NOMO-1 treated with dmso at 0.1 percent for 144 hours (cell line): ENCODE measurements around the gene CIZ1.
"Not testable (repeated sequence)": the region's sequence is repeated elsewhere in the genome, so short reads cannot be mapped to it uniquely, and the experiment has no call there.

Source experiments
- DNase-seq: peaks from one replicate; lab custom pipeline; 2025; ENCODE audit not compliant: unreplicated experiment; lab: John Stamatoyannopoulos, UW

The CIZ1 gene

DNA sequence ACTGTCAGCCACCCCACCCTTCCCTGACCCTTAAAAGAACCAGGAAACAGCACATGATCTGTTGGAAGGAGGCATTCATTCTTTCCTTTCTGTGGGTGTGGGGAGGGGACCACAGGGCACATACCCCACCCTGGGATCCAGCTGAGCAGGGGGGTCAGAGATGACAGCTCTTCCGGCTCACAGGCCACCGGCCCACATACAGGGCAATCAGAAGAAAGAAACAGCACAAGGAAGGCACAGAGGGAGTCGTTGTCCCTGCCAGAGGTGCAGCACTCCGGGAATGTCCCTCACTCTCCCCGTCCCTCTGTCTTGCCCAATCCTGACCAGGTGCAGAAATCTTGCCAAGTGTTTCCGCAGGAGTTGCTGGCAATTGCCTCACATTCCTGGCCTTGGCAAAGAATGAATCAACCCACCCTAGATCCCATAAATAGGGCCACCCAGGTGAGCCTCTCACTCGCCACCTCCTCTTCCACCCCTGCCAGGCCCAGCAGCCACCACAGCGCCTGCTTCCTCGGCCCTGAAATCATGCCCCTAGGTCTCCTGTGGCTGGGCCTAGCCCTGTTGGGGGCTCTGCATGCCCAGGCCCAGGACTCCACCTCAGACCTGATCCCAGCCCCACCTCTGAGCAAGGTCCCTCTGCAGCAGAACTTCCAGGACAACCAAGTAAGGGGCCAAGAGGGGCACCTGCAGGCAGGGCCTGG lies 42.2 kb downstream of the CIZ1 start, which contains the start of gene LCN2:
LCN2 (plus strand) TSS at position 453 of the 701 bp plus-strand sequence; CDS start at position 526, 73 bp downstream.
- DNase-seq: no peak

DNA sequence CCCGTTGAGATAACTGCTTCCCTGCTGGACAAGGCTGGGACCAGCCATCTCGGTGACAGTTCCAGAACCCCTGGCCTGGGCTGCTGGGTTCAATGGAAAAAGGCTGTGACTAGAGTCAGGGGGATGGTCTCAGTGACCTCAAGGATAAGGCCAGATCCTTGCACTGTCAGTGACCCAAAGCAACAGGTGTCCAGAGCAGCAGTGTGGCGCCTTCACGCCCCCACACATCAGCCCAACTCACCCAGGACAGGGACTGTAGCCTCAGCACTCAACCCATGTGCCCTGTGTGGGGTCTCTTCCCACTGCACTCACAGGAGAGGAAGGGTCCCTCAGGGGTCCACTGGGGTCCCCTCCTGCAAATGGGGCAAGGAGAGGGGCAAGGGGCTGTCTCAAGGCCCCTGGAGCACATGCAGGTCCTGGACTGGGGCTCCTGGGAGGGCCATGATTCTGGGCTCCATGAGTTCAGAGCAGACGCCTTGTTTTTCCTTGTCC lies 42.8 kb downstream of the CIZ1 start:
- DNase-seq: no peak

DNA sequence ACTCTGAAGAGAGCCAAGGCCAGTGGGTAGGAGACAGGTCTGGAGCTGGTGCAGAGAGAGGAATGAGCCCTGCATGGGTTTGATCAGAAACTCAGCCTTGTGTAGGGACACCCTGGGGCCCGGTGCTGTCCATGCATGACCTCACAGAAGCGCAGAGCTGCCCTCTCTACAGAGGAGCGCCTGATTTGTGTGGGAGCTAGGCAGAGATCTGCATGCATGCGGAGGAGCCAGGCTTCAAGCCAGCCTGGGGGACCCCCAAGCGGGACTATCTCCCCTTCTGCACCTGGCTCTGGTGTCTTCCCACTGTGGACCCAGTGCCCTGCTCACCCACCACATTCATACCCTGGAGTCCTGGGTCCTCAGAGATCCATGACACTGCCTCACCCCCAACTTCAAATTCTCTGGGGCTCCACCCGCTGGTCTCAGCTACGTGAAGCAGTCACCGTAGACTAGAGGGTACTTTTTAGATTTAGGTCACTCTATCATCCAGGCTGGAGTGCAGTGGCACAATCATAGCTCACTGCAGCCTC lies 44.7 kb downstream of the CIZ1 start:
- no peak for DNase-seq

DNA sequence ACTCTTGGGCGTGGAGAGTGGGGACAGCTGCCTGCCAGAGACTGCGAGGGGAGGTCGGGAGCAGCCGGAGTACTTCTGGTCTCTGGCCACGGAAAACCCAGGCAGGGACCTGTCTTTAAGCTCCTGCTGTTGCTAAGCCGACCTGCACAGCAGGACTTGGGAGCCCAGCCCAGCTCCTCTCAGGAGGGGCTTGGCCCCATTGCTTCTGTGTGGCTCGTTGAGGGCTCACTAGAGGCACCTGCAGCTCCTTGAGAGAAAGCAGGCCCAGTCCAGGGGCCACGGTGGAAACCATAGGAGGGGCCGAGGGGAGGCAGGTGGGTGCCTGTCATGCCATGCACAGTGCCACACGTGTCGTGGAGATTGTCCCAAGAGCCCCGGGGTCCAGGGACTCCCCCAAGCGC lies 45.4 kb downstream of the CIZ1 start:
- DNase-seq: no peak

DNA sequence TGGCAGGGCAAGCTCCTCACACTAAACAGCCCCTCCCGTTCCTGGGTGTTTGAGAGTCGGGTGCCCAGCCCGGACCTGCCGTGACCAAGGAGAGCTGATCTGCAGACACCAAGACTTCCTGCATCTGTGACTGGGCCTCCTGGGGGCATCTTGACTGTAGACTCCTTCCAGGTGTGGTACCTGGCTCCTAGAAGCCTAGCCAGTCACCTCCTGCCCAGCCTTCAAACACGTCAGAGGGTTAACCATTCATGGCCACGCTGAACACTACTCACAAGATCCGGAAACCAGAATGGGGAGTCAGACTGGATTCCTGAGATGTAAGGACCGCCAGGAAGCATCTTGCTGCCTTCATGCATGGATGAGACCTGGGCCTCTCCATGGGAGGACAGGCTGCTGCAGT lies 45.8 kb downstream of the CIZ1 start:
- DNase-seq: no peak

DNA sequence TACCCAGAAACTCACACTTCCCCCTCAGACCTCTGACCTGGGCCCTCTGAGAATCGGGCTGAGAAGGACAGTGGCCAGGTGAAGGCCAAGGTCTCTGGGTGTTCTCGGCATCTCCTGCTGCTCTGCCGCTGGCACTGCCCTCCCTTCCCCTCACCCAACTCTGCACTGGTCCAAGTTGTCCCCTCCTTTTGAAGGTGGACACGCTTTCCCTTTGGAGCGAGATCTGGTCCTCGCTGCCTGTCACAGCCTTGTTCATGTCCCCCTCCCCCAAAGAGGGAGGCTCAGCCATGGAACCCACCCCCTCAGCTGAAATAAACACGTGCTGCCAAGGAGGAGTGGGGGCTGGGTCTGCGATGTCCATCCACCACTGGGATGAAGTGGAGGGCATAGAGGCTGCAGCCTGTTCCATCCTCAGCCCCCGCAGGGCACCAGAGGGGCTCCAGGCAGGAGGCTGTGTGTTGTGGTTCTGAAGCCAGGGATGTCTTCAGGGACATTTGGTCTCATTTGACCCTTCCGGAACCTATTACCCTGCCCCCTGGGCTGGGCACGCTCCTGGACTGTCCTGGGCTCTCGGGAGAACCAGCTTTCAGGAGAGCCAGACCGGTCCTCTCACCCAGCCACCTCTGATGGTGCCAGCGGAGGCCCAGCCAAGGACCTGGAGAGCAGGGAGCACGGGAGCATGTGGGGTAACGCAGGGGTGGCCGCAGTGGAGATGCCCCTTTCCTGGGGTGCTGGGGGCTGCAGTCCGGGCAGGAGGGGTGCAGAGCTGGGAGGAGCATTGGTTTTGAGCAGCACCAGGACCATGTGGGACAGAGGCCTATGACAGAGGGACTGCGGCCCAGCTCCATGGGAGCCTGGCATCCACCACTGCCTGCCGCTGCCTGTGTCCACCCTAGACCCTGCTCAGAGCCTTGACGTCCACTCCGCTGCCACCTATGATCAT lies 46.9 kb downstream of the CIZ1 start:
- no peak for DNase-seq

DNA sequence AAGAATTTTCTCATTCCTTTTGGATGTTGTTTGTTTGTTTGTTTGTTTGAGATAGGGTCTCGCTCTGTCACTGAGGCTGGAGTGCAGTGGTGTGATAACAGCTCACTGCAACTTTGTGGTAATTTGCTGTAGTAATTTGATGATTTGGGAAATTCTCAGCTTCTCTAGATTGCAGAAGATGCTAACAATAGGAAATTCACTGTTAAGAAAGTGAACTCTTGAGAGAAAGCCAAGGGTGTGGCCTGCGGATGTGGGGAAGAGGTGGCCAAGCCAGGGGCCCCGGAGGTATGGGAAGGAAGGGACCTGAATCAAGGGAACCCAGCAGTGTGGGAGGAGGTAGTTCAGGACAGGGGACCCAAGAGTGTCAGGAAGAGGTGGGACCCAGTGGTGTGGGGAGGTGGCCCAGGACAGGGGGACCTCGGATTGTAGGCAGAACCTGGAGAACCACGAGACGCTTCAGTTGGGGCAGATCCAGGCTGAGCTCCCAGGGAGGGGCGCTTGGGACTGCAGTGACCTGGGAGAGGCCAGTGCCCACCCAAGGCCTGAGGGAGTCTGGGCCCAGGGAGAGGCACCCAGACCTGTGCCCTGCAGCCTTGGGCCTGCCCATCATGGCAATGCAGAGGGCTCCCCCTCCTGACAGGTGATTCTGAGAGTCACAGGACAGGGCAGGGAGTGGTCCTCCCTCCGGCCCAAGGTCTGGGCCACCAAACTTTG lies 47.7 kb downstream of the CIZ1 start:
- no peak for DNase-seq

DNA sequence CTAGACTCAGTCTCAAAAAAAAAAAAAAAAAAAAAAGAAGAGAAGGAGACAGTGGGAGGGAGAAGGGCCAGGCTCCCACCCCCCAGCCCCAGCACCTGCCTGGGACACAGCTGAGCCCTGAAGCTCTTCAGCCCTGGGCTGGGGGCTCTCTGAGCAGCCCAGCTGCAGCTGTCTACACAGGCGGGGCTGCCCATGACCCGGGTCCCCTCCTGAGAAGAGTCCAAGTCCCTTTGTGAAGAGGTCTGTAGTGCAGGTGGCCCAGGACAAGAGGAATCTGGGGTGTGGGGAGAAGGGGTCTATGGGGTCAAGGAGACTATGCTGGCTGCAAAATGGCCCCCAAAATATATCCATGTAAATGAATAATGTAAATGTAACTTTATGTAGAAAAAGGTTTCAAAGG lies 48.8 kb downstream of the CIZ1 start:
- no peak for DNase-seq

DNA sequence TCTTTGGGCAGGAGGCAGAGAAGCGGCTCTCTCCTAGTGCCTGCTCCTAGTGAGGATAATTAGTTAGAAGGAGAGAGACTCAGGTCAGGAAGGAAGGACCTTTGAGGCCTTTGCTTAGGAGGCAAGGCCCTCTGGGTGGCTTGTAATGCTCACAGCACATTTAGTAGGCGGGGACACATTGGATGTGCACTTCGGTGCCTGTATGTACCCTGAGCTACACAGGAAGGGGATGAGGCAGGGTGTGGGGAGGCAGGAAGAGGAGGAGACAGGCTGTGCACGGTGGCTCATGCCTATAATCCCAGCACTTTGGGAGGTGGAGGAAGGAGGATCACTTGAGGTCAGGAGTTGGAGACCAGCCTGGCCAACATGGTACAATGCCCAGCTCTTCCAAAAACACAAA lies 49.3 kb downstream of the CIZ1 start:
- DNase-seq: no peak

DNA sequence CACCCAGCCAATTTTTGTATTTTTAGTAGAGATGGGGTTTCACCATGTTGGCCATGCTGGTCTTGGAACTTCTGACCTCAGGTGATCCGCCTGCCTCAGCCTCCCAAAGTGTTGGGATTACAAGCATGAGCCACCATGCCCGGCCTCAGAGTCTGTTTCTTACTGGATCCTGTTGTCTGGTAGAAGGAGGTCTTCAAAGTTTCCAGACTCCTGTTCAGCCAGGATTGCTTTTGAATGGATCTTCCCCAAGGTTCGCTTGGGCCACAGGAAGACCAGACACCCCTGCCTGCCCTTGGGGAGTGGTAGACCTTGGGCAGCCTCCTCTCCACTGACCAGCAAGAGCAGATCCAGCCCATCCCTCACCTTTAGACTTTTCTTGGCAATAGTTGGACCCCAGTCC lies 49.8 kb downstream of the CIZ1 start:
- no peak for DNase-seq

DNA sequence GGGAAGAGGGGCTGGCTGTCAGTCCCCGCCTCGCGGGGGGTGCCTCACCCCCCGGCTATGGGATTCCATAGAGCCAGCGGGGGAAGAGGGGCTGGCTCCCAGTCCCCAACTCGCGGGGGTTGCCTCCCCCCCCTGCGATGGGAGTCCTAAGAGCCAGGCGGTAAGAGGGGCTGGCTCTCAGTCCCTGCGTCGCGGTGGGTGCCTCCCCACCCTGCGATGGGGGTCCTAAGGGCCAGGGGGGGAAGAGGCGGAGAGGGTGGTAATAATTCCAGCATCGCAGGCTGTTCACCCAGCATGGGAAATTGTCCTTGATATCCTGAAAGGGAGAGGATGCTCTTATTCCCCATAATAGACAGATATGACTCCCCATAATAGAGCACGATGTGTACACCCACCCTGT lies 51.8 kb downstream of the CIZ1 start:
- DNase-seq: no peak

DNA sequence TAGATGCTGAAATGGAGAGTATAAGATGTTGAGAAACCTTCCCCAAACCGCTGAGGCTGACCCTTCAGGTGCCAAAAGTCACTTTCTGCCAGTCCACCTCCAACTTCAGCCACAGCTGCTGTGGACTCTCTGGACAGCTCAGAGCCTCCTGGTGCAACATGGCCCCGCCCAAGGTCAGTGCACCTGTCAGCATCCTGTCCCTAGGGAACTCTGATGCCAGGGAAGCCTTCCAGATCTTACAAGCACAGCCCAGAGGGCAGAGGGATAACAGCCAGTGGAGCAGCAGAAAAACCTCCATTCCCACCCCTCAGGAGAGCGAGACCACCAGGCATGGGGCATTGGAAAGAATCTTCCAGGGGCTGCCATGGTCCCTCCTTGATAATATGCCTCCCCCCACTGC lies 53.4 kb downstream of the CIZ1 start:
- no peak for DNase-seq

DNA sequence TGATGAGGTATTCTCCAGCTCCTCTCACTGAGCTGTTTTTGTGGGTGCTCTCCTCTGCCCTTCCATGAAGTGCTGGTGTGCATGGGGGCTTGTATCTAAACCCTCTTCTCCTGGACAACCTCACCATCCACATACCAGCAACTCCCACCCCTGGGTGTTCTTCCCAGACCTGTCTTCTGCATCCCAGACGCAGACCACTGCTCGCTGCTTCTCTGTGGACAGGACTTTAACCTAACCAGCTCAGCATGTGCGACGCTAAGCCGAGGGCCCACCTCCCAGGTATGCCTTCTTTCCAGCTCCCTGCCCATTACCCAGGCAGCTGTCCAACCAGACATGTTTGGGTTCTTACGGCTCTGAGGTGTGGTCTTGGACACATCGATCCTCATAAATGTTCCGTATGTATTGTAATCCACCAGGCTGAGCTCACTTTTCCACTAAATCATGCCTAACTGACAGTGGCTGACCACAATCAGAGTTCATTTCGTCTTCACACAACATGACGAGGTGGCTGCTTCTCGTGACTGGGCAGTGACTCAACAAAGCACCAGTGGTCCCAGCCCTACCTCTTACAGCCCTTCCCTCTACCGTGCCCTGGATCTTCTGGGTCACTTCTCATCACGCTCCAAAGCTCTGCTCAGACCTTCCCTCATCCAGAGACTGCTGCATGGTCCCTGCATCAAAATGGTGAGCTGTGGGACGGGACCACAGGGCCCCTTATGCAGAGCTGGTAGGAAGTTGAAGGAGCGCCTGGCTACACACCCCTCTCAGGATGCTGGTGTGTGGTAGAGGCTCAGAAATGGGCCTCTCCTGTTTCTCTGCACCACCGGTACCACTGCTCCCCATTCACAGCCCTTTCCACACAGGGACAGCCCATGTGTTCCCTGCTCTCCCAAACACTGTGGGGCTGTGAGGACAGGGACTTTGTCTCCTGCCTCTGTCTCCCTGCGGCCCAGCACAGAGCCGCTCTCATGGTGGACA lies 54.3 kb downstream of the CIZ1 start:
- peak; percentile 12 for DNase-seq

DNA sequence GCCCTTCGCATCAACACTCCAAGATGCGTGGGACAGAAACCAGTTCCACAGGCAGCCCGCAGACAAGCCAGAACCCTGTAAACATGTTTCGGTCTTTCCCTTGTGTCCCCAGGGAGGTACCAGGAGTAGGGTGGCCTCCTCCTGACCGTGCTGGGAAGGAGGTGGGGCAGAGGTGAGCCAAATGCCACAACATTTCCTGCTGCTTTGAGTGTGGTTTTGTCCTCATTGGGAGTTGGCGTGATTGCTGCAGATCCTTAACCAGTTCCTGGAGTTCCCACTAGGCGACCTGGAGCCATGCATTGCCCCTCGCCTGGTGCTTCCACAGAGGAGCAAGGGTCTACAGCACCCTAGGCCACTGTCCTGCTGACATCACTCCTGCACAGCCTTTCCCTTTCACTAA lies 55.8 kb downstream of the CIZ1 start:
- not testable (repeated sequence) for DNase-seq

DNA sequence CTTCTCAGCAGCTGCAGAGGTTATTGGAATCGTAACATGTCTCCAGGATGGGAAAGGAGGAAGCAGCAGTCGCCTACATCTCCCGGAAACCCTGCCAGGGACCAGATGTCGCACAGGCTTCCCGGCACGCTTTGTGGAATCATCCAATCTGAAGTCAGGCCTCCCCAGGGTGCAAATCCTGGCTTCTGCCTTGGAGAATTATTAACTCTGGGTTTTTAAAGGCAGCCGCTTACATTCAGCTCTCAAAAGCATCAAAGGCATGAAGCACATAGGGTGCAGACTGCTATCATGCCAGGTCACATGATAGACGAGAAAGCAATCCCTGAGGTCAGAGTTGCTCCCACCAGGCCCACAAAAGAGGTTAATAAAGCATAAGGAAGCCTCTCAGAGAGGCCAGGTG lies 59.2 kb downstream of the CIZ1 start:
- not testable (repeated sequence) for DNase-seq

DNA sequence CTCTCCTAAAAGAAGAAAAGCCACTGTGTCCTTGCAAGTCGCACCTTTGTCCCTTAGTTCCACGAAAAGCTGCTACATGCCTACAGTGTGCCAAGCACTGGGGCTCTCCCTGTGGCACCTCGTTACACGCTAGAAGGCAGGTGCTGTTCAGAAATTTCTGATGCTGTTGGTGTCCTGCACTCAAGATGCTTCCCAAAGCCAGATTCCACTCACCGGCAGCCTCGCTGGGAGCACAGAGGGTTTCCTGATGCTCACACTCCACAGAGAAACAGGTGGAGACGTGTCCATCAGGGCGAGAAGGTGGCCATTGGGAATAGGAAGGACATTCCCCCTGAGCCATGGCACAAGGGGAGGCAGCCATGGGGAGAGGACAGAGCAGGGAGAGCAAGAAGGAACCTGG lies 60.0 kb downstream of the CIZ1 start:
- DNase-seq: not testable (repeated sequence)

DNA sequence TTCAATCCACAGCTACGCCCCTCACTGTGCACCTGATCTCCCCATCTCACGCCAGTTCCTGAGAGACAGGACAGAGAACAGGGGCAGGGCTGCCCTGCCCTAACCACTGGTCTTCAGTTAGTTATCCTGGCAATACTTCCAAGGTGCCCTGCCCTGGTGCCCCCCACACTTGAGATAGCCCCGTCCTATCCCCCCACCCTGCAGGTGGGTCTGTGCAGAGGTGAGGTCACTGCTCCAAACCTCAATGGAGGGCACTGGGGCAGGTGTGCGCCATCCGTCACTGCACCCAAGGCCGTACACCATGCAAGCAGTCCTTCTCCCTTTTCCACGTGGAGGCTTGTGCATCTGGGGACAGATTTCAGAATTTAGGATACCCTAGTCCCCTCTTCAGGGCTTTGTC lies 60.7 kb downstream of the CIZ1 start:
- DNase-seq: not testable (repeated sequence)

DNA sequence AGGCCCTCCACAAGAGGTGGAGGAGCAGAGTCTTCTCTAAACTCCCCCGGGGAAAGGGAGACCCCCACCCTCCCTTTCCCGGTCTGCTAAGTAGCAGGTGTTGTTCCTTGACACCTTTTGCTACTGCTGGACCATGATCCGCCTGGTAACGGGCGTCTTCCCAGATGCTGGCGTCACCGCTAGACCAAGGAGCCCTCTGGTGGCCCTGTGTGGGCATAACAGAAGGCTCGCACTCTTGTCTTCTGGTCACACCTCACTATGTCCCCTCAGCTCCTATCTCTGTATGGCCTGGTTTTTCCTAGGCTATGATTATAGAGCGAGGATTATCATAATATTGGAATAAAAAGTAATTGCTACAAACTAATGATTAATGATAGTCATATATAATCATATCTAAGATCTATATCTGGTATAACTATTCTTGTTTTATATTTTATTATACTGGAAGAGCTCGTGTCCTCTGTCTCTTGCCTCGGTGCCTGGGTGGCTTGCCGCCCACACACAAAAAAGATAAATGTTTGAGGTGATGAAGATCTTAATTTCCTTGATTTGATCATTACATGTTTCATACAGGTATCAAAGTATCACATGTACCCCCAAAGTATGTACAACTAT lies 61.3 kb downstream of the CIZ1 start:
- DNase-seq: not testable (repeated sequence)

DNA sequence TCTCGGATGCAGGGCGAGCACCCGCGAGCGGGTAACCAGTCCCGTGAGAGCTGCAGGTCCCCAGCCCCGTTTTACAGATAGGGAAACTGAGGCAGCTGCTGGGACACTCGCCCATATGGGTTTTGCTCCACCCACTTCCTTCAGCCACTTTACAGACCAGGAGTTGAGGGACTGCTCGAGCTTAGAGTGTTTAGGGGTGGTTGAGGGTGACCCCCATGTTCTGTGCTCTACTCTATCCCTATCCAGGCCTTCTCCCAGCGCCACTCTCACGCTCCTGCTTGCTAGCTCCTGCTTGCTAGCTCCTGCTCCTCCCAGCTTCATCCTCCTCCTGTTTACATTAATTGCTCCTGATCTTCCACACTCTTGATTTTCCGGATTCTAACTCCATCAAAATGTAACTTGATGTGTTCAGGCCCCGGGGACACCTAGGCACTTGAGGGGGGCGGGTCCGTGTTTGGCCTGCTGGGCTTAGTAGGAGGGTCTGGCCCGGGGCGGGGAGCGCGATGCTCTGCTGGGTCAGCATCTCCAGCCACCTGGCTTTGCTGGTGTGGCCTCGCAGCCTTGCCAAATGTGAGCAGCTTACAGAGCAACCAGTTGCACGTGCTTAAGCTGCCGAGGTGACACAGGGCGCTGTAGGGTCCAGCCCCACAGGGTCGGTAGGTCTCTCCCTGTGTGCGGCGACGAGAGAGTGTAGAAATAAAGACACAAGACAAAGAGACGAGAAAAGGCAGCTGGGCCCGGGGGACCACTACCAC lies 62.4 kb downstream of the CIZ1 start:
- DNase-seq: no peak
